ENCODE results near the gene PRDX2.
"Not testable (repeated sequence)": the region's sequence is repeated elsewhere in the genome, so short reads cannot be mapped to it uniquely, and the experiment has no call there.

PRDX2 gene

DNA sequence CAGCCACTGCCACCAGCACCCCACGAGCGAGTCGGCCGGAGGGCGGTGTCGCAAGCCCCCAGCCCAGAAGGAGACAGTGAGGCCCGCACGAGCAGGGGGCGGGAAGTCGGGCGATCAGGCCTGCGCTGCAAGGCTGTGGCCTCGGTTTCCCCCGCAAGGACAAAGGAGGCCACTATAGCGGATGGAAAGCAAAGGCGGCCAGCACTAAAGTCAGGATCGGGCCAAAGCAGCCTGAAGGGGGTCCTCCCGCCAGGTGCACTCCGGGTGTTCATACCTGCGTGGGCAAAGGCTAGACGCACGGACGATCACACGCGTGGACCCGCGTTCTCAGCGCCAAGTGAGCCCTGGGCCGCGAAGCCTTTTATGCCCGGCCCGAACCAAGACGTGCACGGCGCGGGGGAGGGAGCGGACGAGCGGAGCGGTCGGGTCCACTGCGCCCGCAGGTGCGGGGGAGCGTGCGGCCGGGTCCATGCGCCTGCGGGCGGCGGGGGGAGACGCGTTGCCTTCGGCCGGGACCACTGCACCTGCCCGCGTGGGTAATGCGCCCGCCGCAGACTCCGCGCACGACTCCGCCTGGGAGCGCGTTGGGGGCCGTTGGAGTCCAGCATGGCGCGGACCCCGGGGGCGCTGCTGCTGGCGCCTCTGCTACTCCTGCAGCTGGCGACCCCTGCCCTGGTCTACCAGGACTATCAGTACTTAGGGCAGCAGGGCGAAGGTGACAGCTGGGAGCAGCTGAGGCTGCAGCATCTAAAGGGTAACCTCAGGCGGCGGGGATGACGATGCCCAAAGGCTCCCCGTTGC lies at the start of gene PRDX2, which contains the start of gene THSD8:
PRDX2 (minus strand) TSS at position 335 of the 801 bp plus-strand sequence. CDS start 539 bp downstream, outside the sequence.
THSD8 (plus strand) TSS at position 604 of the 801 bp plus-strand sequence; CDS start at position 607, 3 bp downstream.
- peak in 1 of 2 experiments; percentile 59 for DNase-seq

DNA sequence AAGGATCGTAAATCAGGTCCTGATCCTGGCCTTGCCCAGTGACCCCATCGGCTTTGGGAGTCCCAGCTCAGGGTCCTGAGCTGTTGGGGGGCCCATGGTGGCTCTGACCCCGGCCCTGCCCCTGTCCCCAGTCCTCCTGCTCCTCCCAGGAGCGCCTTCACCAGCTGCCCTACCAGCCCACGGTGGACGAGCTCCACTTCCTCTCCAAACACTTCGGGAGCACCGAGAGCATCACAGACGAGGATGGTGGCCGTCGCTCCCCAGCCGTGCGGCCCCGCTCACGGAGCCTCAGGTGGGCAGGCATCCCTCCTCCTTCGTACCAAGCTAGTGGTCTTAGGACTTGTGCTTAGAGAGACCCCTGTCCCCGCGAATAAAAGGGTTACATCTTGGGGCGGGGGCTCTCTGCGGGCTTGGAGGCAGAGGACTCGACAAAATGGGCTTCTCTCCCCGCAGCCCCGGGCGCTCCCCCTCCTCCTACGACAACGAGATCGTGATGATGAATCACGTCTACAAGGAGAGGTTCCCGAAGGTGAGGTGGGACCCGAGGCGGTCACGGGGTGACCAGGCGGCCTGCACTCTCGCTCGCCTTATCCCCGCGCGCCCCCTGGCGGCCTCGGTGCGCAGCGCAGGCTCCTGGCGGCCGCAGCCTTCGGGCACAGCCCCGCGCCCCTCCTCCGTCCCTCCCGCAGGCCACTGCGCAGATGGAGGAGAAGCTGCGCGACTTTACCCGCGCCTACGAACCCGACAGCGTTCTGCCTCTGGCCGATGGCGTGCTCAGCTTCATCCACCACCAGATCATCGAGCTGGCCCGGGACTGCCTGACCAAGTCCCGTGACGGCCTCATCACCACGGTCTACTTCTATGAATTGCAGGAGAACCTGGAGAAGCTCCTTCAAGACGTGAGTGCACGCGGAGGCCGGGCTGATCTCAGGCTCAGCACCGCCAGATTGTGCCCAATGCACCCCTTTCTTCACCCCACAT lies 45.8 kb upstream of the PRDX2 start:
- peak in 1 of 2 experiments; percentile 42 for DNase-seq

DNA sequence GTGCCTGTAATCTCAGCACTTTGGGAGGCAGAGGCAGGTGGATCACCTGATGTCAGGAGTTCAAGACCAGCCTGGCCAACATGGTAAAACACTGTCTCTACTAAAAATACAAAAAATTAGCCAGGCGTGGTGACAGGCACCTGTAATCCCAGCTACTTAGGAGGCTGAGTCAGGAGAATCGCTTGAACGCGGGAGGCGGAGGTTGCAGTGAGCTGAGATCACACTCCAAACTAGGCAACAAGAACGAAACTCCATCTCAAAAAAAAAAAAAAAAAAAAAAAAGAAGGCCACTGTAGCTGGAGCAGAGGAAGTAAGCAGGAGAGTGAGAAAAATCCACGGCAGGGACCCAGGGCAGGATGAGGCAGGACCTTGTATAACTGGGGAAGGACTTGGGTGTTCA lies 45.0 kb upstream of the PRDX2 start:
- not testable (repeated sequence) for DNase-seq

DNA sequence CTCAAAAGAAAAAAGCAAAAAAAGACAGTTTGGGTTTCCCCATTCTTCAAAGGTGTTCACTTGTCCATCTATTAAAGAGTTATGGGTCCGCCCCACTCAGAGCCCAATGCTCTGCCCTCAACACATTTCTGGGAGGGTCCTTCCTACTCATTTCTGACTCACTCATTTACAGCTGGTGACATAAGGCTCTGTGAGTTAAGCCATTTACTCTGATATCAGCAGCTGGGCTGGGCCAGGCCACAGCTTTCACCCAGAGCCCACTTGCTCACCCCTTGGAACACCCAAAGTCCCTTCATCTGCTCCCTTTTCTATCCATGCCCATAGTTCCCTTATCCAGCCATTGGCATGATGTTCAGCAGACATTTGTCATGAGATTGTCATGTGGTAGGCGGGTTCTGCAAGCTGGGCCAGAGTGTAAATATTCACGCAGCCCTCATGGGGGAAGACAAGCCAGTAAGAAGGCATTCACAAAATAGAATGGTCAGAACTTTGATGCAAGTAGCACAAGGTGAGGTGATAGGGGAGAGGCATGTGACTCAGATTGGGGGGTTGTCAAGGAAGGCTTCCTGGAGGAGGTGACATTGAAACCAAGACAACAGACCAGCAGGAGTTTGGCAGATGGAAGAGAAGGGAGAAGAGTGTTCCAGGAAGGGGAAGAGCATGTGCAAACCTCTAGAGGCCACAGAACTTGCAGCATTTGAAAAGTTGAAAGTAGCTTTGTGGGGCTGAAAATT lies 42.6 kb upstream of the PRDX2 start:
- no peak for DNase-seq

DNA sequence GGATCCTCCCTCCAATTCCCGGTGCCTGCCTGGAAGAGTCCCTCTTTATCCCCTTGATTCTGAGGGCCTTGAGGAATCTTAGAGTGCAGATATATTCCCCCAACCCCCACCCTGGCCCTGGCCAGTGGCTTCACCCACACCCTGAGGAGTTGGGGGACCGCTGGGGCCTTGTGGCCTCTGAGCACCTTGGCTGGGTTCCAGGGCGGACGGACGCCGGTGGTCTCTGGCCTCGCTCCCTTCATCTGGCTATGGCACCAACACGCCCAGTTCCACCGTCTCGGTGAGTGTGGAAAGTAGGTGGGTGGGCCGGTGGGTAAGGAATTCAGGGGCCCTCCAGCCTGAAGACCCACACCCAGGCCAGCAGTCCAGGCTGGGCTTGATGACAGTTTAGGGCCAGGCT lies 41.7 kb upstream of the PRDX2 start:
- no peak for DNase-seq

DNA sequence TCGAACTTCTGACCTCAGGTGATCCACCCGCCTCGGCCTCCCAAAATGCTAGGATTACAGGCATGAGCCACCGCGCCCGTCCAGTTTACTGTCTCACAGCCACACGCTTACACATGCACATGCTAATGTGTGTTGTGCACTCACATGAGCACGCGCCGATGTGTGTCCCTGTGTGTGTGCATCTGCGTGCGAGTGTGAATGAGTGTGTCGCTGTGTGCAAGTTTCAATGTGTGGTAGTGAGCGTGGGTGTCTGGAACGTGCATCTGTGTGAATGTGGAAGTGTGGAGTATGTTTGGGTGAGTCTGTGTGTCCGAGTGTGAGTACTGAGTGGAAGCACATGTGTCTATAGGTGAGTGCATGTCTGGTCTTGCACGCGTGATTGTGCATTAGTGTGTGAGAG lies 40.9 kb upstream of the PRDX2 start:
- no peak for DNase-seq

DNA sequence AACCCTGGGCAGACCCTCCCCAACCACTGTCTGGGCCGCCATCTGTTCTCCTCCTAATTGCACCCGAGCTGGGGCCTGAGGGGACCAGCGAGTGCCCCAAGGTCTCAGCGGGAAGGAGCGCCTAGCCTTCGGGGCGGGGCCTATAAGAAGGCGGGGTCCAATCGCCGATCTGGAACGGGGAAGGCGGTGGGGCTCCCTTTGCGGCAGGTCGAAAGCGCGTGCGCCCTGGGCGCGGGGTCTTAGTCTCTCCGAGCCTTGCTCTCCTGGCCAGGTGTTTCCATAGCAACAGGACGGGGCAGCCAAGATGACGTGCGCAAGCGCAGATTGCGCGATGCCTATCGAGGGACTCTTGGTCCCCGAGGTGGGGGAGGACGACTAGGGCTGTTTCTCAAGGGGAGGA lies 39.5 kb upstream of the PRDX2 start:
- DNase-seq = peak in 1 of 2 experiments; percentile 61

DNA sequence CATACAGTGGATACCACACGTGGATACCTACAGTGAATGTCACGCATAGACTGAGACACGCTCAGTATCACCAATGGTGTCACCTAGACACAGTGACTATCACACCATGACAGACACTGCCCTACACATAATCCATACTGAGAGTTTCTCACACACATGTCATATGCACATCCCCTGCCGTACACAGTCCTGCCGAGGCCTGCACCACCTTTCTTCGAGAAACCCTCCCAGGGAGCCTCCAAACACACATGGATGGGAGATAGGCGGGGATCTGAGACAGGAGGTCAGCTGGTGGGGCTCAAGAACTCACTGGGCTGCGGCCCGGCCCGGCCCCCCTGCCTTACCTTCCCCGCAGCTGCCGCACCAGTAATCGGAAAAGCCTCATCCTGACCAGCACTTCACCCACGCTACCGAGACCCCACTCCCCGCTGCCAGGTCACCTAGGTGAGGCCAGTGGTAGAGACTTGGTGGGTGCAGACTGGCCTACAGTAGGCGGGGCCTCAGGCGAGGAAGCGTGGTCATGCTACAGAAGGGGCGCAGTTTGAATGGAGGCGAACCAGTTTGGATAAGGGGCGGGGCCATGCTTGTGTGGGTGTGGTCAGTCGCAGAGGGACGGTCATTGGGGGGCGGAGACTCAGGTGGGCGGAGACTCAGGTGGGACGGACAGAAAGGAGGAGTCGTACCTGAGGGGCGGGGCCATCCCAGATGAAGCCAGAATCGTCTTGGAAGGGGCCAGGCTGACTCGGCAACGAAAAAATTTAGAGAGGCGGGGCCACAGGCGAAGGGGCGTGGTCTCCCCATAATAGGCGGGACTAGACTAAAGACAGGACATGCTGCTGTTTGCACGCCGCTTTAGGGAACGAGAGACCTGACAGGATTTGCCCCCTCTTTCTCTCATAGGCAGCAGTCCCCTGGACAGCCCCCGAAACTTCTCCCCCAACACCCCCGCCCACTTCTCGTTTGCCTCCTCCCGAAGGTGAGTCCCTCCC lies 38.8 kb upstream of the PRDX2 start:
- peak; percentile 60 to 69 for DNase-seq

DNA sequence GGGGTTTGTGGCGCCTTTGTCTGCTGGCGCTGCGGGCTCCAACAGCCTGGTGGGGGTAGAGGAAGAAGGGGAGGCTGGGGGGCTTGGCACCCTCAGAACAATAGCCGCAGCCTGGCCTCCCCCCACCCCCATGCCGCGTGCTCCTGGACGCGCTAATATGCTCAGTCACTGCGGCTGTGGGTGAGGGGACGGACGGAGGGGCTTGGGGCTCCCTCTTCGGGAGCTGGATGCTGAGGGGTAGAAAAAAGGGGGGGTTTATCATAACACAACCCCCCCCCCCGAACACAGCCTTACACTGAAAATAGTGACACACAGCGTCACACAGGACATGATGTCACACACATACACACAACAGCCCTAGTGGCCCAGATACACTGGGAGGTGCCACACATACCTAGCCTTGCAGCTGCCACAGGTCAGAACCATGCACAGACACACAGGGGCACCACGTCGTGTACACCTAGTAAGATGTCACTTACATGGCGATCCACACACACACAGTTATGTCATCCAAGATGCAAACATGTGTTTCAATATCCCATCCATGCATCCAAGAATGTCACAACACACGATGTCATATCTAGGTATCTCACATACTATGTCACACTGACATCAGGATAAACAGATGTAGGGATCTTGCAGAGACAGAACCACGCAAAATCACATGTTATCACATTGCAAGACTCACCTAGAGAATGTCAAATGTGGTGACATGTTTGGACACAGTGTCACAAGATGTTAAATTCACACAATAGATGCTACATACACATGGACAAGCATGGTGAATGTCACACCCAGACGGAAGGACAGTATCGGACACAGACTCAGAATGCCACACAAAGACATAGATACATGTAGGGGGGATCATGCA lies 37.5 kb upstream of the PRDX2 start:
- peak in 1 of 2 experiments; percentile 49 for DNase-seq

DNA sequence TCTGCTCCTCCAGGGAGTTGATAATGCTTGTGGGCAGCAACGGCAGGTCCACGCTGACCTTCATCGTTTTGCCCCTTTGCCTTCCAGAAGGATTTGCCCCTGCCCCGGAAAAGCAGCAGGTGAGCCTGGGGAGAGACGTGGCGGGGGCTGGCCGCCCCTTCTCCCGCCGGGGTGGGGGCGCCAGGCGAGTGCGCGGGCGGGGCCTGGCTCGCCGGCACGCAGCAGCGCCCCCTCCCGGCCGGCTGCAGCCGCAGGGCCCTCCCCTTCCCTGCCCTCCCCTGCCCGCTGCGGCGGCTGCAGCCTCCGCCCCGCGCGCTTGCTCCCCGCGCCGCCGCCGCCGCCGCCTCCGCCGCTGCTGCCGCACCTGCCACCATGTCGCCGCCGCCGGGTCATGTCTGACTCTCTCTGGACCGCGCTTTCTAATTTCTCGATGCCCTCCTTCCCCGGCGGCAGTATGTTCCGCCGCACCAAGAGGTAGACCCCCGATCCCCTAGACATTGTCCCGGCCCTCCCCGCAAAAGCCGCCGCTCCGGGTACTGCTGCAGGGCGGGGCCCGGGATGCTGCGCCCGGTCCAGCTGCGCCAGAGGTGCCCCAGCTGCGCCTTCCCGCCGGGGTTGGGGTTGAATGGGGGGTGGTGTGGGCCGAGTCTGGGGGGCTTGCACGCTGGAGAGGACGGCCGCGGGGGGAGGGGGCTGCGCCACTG lies 36.7 kb upstream of the PRDX2 start, which contains the start of gene MAST1:
MAST1 (plus strand) TSS at position 334 of the 704 bp plus-strand sequence; CDS start at position 392, 58 bp downstream.
- DNase-seq = no peak

DNA sequence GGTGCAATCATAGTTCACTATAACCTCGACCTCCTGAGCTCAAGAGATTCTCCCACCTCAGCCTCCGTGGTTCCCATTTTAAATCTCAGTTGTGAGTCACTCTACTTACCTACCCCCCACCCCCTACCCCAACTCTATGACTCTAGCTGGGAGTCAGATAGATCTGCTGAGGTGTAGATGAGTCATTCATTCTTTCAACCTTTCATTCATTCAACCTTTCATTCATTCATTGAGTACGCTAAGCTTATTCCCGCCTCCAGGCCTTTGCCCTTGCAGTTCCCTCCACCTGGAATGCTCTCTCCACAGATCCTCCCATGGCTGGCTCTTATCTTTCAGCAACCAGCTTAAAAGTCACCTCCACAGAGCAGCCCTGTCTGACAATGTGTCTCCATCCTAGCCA lies 35.6 kb upstream of the PRDX2 start:
- no peak for DNase-seq

DNA sequence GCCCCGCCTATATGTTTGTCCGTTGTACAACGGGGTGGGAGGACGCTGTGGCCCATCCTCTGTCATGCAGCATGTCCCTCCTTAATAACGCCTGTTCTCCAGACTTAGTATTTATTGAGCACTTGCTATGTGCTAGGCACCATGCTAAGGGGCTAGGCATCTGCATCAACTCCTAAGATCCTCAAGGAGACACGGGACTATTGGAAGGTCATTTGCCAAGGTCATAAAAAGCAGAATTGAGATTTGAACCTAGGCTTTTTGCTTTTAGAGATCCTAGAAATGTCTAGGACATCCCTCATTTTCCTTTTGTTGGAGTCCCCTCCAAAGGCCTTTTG lies 34.9 kb upstream of the PRDX2 start:
- no peak for DNase-seq

DNA sequence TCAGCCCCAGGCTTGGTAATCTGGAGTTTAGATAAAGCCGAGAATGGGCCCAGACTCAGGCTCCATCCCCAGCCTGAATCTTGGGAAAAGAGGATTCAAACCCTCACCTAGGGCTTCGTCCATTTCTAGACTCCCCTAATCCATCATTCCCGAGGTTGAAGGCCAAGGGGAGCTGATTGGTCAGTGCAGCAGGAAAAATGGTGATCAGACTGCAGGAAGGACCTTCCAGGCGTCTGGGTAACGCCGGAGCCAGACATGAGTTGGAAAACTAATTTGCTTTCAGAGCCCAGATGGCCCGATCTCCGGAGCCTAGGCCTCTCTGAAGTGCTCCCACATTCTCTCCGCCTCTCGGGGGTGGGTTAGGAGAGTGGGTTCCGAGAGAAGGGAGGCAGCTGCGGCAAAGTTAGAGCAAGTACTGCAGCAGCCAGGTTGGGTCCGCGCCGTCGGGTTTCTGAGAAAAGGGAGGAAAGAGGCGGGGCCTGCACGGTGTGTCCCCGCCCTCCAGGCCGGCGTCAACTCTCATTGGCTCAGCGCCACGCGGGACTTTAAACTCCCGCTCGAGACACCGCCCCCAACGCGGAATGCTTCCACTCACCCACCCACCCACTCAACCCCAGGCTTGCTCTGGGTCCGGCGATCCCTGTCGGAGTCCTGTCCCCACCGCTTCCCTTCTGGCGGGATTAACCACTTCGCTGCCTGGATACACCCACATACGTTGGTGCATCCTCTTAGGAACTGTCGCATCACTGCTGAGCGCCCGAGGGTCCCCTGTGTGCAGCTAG lies 33.6 kb upstream of the PRDX2 start:
- no peak for DNase-seq

DNA sequence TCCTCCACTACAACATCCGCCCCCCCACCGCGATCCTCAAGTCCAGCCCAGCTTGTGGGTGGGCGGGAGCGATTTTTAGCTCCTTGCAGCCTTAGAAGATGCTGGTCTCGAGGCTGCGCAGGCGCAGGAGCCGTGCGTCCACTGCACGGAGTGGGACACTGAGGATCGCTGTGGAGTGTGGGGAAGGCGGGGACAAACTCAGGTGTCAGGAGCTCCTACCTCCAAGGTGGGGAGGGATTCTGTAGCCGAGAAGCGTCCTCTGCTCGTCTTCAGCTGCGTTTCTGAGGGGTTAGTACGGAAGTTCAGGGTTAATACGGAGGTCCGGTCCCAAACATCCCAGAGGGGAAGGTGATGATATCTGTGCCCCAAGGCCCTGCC lies 33.0 kb upstream of the PRDX2 start, which contains the start of gene RTBDN:
RTBDN (minus strand) TSS at position 14 of the 378 bp plus-strand sequence. CDS start 4,600 bp downstream, outside the sequence.
- peak in 1 of 2 experiments; percentile 1 for DNase-seq

DNA sequence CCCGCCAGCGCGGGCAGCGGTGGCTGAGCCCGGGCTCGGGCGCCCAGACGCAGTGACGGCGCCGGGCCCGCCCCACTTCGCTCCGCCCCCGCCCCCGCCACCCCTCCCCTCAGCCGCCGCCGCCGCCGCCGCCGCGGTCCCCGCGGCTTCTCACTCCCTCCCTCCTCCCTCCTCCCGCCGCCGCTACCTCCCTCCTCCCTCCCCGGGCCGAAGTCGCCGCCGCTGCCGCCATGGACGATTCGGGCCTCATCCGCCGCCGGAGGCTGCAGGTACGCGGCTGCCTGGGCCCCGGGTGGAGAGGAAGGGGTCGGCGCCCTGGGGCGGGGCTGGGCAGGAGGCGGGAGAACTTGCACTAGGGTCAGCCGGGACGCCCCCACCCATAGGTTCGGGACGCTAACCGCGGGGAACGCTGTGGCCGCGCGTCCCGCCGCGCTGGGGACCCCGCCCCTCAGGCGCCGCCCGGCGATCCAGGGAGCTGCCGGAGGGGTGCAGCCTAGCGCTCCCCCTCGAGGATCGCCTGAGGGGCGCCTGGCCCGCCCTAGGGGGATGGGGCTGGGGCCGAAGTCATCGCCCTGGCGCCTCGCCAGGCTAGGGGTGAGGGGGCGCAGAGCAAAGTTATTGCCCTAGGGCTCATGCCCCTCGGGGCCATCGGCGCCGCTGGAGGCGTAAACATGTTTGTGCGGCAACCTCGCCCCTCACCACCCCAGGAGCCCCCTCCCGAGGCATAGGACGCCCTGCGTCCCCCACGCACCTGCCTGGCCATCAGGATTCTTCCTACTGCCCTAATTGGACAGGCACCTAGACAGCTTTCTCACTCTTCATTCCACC lies 32.4 kb upstream of the PRDX2 start:
- DNase-seq = peak in 1 of 2 experiments; percentile 4

DNA sequence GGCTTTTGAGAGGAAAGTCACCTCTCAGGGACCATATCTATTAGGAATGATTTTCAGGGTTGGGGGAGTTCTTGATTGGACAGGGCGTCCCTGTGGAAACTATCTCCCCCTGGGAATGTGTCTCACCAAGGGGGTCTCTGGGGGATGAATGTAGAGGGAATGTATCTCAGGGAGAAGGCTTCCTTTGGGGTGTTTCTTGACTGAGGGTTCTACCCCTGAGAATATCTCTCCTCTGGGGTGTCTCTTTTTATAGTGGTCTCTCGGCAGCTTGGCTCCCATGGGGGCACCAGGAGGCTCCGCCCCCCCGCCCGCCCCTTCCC lies 31.8 kb upstream of the PRDX2 start:
- no peak for DNase-seq

DNA sequence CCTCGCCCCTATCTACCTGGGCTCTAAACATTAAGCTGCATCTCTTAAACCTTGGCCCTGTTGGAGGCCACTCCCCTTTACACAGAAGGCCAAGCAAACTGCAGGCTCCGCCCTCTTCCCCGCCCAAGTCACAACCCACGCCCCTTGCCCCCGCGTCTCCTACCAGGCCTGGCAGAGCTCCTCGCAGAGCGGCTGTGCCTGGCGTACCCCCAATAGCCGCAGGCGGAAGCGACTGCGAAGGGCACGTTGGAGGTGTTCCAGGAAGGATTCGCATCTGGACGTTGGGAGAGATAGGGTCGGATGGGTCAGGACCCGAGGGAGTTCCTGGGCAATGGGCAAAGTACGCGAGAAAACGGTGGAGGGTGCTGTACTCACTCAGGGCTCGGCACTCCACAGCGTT lies 26.9 kb upstream of the PRDX2 start:
- no peak for DNase-seq

Measured in cerebellar nuclear complex (tissue), 1 donor.